Activated CD8-positive, alpha-beta T cell treated with anti-CD3 and anti-CD28 coated beads for 36 hours (primary cell): ENCODE results near the gene DGKZ. TPM values are rescaled to one million over a fixed set of nuclear protein-coding genes. Genes with fewer than 3 reads are reported as not detected.
A peak's percentile ranks its signal among the peaks of the same experiment; 100 is the strongest.

ENCODE experiments used
- ATAC-seq: fragments of 200-7000 bp; cut with Tn5 transposase; one replicate; pipeline ENCODE4 v1.10.0; 2021; ENCODE audit warnings: mild to moderate bottlenecking, moderate library complexity
- CTCF ChIA-PET: fragments of 350-600 bp; sonication (Branson Sonifier 250); formaldehyde crosslinking; loops from one replicate; lab custom pipeline; 2021; ENCODE audit warnings: antibody characterized with exemption; lab: Charles Lee
- POLR2A ChIA-PET: fragments of 350-600 bp; sonication (Branson Sonifier 250); formaldehyde crosslinking; loops from one replicate; lab custom pipeline; 2021; ENCODE audit warnings: antibody characterized with exemption; lab: Charles Lee
- DNase-seq: peaks from one replicate; pipeline ENCODE4 v3.0.0-alpha.2; 2020
- H3K27ac Mint-ChIP-seq: one replicate; pipeline ENCODE4 v1.8.0; 2021; ENCODE audit warnings: mild to moderate bottlenecking, mixed read lengths
- H3K27me3 Mint-ChIP-seq: one replicate; pipeline ENCODE4 v1.8.0; 2021; ENCODE audit warnings: mixed read lengths
- H3K36me3 Mint-ChIP-seq: one replicate; pipeline ENCODE4 v1.8.0; 2021; ENCODE audit warnings: low read depth, mixed read lengths
- H3K4me1 Mint-ChIP-seq: one replicate; pipeline ENCODE4 v1.8.0; 2021; ENCODE audit warnings: low read depth, mixed read lengths
- H3K4me3 Mint-ChIP-seq: one replicate; pipeline ENCODE4 v1.8.0; 2021; ENCODE audit warnings: mild to moderate bottlenecking, moderate library complexity, mixed read lengths
- H3K9me3 Mint-ChIP-seq: one replicate; pipeline ENCODE4 v1.8.0; 2021; ENCODE audit warnings: mixed read lengths
- CTCF ChIP-seq: fragments of 200-600 bp; IDR thresholded peaks from one replicate; pipeline ENCODE4 v1.8.0; 2022; ENCODE audit warnings: antibody characterized with exemption, mild to moderate bottlenecking
- intact Hi-C: fragments of 100-400 bp; cut with micrococcal nuclease; formaldehyde crosslinking; loops from one replicate; pipeline ENCODE4 v1.10.0; 2022
- total RNA-seq, 2 experiments: library from RNA; stranded (reverse); gene quantifications; one replicate each; pipeline ENCODE4 v1.2.3, GENCODE V29; 2021

Gene DGKZ
- total RNA-seq, 2 experiments from 2014 or later: 94.4 to 94.9 TPM

GRCh38 chr11:46315033-46315738 lies 32.1 kb upstream of the DGKZ start:
- ChIA-PET CTCF (interaction anchor here (0.6 to 14.7 kb wide), 27 partner anchors 7 to 443 kb away, joined by 3 to 382 read pairs (median 4); no protein-coding TSS in a partner anchor), POLR2A (interaction anchor here (0.7 to 0.9 kb wide), 2 partner anchors 72 to 76 kb away, joined by 4 to 7 read pairs; no protein-coding TSS in a partner anchor)
- TF ChIP-seq CTCF: peak; percentile 97
- ATAC-seq (peak; percentile 93), DNase-seq (peak; percentile 90)
- no peaks in the 10 kb centered on the region for H3K9me3 Mint-ChIP-seq
- no peaks in the 10 kb centered on the region for H3K36me3 Mint-ChIP-seq
- intact Hi-C loops: loop anchor here (10.0 kb wide), 1 partner anchor 350 kb away; no protein-coding TSS in a partner anchor
- no peaks in the 10 kb centered on the region for H3K27me3 Mint-ChIP-seq
- H3K4me1 Mint-ChIP-seq: peaks cover 14% of the 10 kb centered on the region
- no peak overlapping the region for H3K27ac Mint-ChIP-seq
- H3K4me3 Mint-ChIP-seq: no peak overlapping the region

GRCh38 chr11:46315783-46316563 lies 31.3 kb upstream of the DGKZ start:
- TF ChIP-seq CTCF: no peak
- POLR2A ChIA-PET: interaction anchor here (0.9 kb wide), 1 partner anchor 77 kb away, joined by 7 read pairs; no protein-coding TSS in a partner anchor
- no peaks in the 10 kb centered on the region for H3K27me3 Mint-ChIP-seq
- H3K36me3 Mint-ChIP-seq: no peaks in the 10 kb centered on the region
- intact Hi-C loops: loop anchor here (10.0 kb wide), 1 partner anchor 351 kb away; no protein-coding TSS in a partner anchor
- H3K4me1 Mint-ChIP-seq: peaks cover 14% of the 10 kb centered on the region
- CTCF ChIA-PET: interaction anchor here (0.8 to 14.7 kb wide), 21 partner anchors 8 to 444 kb away, joined by 3 to 382 read pairs (median 4); no protein-coding TSS in a partner anchor
- ATAC-seq (no peak), DNase-seq (no peak)
- no peak overlapping the region for H3K27ac Mint-ChIP-seq
- no peak overlapping the region for H3K4me3 Mint-ChIP-seq
- no peaks in the 10 kb centered on the region for H3K9me3 Mint-ChIP-seq

GRCh38 chr11:46319074-46319453 lies 28.2 kb upstream of the DGKZ start:
- Mint-ChIP-seq H3K4me3 (no peak overlapping the region), H3K4me1 (peaks cover 14% of the 10 kb centered on the region), H3K9me3 (no peaks in the 10 kb centered on the region), H3K27me3 (no peaks in the 10 kb centered on the region), H3K27ac (peak overlapping the region; percentile 84), H3K36me3 (no peaks in the 10 kb centered on the region)
- ChIA-PET POLR2A (interaction anchor here (1.0 to 2.8 kb wide), 4 partner anchors 12 to 80 kb away, joined by 3 to 11 read pairs (median 8); no protein-coding TSS in a partner anchor), CTCF (interaction anchor here (0.8 to 14.7 kb wide), 8 partner anchors 11 to 354 kb away, joined by 3 to 382 read pairs (median 4); partner anchors contain the start of gene CREB3L1)
- no peak for TF ChIP-seq CTCF
- DNase-seq: no peak
- no peak for ATAC-seq
- intact Hi-C loops: loop anchor here (10.0 kb wide), 1 partner anchor 354 kb away; no protein-coding TSS in a partner anchor

GRCh38 chr11:46321757-46322156 lies 25.5 kb upstream of the DGKZ start:
- POLR2A ChIA-PET: no interaction called here
- H3K36me3 Mint-ChIP-seq: no peaks in the 10 kb centered on the region
- H3K4me1 Mint-ChIP-seq: peaks cover 11% of the 10 kb centered on the region
- no peak overlapping the region for H3K27ac Mint-ChIP-seq
- intact Hi-C loops: no loop called here
- CTCF ChIA-PET: interaction anchor here (1.1 to 2.9 kb wide), 4 partner anchors 9 to 375 kb away, joined by 3 to 10 read pairs (median 7); no protein-coding TSS in a partner anchor
- H3K27me3 Mint-ChIP-seq: no peaks in the 10 kb centered on the region
- H3K4me3 Mint-ChIP-seq: no peak overlapping the region
- H3K9me3 Mint-ChIP-seq: no peaks in the 10 kb centered on the region
- ATAC-seq: no peak
- DNase-seq: no peak
- TF ChIP-seq CTCF: no peak
